Measurements from ENCODE around the gene SIT1.

The SIT1 gene

GRCh38 chr9:35635730-35636129, 15.0 kb downstream of the SIT1 start:
- TF ChIP-seq CTCF (conservative IDR thresholded peaks at IDR 0.05; ENCODE audit: low read depth, low read length), result no peak
- H3K4me3 ChIP-seq (ENCODE audit: low read length), result no peak overlapping the region
- DNase-seq (ENCODE audit: low read depth), result no peak

DNA sequence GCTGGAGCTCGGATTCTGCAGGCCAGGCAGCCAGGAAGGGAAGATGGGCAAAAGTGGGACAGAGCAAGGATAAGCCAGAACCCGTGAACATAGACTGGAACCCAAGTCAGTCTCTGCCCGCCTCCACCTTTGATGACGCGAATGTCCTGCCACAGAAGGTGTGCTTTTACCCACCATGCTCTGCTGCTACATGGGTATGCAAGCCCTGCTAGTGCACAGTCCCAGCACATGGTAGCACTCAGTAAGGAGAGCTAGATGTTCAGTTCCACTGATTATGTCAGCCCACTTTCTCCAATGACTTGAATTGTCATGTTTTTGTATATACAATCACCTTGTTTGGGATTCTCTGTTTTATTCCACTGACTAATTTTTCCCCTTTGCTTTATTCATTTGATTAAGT, 21.1 kb downstream of the SIT1 start:
- no peak for DNase-seq (ENCODE audit: low read depth)
- no peak for TF ChIP-seq CTCF (conservative IDR thresholded peaks at IDR 0.05; ENCODE audit: low read depth, low read length)
- H3K4me3 ChIP-seq (ENCODE audit: low read length), result no peak overlapping the region

GRCh38 chr9:35628389-35628991, 22.2 kb downstream of the SIT1 start:
- TF ChIP-seq CTCF (conservative IDR thresholded peaks at IDR 0.05; ENCODE audit: low read depth, low read length), result no peak
- H3K4me3 ChIP-seq (ENCODE audit: low read length), result no peak overlapping the region
- no peak for DNase-seq (ENCODE audit: low read depth)

DNA sequence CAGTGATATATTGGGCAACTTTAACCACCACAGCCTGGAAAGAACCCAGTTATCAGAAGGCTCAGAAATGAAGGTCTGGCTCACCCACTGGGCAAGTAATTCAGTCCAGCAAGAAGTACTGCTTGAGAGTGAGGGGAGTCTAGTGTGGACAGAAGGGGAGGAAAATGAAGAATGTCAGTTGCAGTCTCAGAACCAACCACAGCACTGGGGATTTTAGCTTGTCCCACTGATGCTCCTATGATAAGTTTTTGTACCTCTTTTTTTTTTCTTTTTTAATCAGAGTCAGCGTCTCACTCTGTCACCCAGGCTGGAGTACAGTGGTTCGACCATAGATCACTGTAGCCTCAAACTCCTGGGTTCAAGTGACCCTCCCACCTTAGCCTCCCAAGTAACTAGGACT, 23.2 kb downstream of the SIT1 start:
- H3K4me3 ChIP-seq (ENCODE audit: low read length), result no peak overlapping the region
- no peak for TF ChIP-seq CTCF (conservative IDR thresholded peaks at IDR 0.05; ENCODE audit: low read depth, low read length)
- no peak for DNase-seq (ENCODE audit: low read depth)

DNA sequence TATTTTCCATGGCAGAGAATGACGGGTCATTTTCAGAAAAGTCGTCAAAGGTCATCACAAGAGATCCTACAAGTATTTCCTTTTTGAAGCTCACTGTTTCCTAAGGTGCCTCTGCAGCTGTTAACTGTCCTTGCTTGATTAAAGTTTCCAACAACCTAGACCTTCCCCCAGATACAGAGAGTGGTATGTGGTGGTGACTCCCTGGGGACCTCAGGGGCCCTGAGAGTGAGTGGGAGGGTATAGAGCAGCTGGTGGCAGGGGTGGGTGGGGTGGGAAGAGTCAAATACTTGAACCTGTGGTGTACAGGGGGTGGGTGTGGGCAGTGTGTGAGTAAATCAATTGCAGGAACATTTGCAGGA, 31.0 kb downstream of the SIT1 start:
- H3K4me3 ChIP-seq (ENCODE audit: low read length), result no peak overlapping the region
- no peak for TF ChIP-seq CTCF (conservative IDR thresholded peaks at IDR 0.05; ENCODE audit: low read depth, low read length)

GRCh38 chr9:35618854-35619799, 31.6 kb downstream of the SIT1 start:
- no peak for DNase-seq (ENCODE audit: low read depth)
- no peak overlapping the region for H3K4me3 ChIP-seq (ENCODE audit: low read length)
- no peak for TF ChIP-seq CTCF (conservative IDR thresholded peaks at IDR 0.05; ENCODE audit: low read depth, low read length)

More for the DNA sequence above, 31.0 kb downstream of the SIT1 start:
- DNase-seq (ENCODE audit: low read depth), result no peak

DNA sequence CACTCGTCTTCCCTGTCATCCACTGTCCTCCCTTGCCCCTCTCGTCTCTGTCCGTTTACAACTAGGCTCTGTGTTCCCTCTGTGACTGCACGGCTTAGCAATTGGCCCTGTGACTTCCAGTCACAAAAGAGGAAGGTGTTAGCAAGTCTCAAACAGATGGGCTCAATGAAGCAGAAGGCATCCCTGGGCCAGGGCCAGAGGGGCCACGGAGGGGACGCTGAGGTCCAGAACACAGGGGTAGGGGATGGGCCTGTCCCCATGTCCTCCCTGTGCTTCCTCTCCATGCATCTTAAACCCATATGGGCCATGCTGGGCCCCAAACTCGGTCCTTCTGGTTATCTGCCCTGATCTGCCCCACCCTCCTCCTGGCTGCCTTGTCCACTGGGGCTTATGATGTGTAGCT, 32.4 kb downstream of the SIT1 start, which contains the start of gene CD72:
Gene CD72 (minus strand): TSS at position 89 of the 403 bp plus-strand sequence. CDS start 110 bp downstream, outside the sequence.
- H3K4me3 ChIP-seq (ENCODE audit: low read length), result peak within 1 kb of the TSS; percentile 46
- no peak for DNase-seq (ENCODE audit: low read depth)
- TF ChIP-seq CTCF (conservative IDR thresholded peaks at IDR 0.05; ENCODE audit: low read depth, low read length), result no peak

Data from retinal pigment epithelial cell (primary cell).